ENCODE results near the gene DDX4. TPM values are rescaled to one million over a fixed set of nuclear protein-coding genes. Genes with fewer than 3 reads are reported as not detected.
"Not testable (repeated sequence)": the region's sequence is repeated elsewhere in the genome, so short reads cannot be mapped to it uniquely, and the experiment has no call there.

The DDX4 gene
- total and polyA plus RNA-seq, 8 donors, result 0.02 to 0.56 (median 0.11) TPM; not detected in 2

DNA sequence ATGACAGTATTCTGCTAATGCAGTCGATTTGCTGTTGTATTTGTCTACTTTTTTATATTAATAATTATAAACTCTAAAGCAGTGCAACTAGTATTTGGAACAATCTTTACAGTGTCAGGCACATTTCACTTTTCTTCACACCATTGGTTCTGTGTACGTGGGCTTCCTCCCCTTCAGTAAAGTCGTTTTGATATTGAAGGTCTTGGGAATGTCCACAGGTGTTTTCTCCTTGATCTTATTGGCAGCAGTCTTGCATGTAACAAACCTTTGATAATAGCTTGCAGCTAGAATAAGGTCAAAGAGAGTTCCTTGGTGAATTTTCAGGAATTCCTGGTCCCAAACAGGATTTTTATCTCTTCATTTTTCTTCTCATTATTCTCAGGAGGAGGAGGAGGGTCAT lies 12.2 kb downstream of the DDX4 start:
- H3K27me3 ChIP-seq, result no peaks in the 10 kb centered on the region
- no peak overlapping the region for H3K4me3 ChIP-seq
- intact Hi-C loops (cut with DNase I), result no loop called here
- no peaks in the 10 kb centered on the region for H3K9me3 ChIP-seq
- TF ChIP-seq, protein P1, sequence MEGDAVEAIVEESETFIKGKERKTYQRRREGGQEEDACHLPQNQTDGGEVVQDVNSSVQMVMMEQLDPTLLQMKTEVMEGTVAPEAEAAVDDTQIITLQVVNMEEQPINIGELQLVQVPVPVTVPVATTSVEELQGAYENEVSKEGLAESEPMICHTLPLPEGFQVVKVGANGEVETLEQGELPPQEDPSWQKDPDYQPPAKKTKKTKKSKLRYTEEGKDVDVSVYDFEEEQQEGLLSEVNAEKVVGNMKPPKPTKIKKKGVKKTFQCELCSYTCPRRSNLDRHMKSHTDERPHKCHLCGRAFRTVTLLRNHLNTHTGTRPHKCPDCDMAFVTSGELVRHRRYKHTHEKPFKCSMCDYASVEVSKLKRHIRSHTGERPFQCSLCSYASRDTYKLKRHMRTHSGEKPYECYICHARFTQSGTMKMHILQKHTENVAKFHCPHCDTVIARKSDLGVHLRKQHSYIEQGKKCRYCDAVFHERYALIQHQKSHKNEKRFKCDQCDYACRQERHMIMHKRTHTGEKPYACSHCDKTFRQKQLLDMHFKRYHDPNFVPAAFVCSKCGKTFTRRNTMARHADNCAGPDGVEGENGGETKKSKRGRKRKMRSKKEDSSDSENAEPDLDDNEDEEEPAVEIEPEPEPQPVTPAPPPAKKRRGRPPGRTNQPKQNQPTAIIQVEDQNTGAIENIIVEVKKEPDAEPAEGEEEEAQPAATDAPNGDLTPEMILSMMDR (IDR thresholded peaks at IDR 0.05), result no peak
- DNase-seq, result peak in 3 of 6 donors; percentile 25 to 54 (median 49)
- no peaks in the 10 kb centered on the region for H3K36me3 ChIP-seq
- ATAC-seq, result peak; percentile 93 to 98 (median 94)
- peak overlapping the region in 3 of 4 donors; percentile 33 to 59 (median 48) for H3K27ac ChIP-seq
- peaks cover 4 to 22% (median 16%) of the 10 kb centered on the region in 3 donors for H3K4me1 ChIP-seq
- 21 to 25% methylated on average over 3 of the region's 3 CpGs for WGBS, 2 donors
- FAIRE-seq, result no peak

DNA sequence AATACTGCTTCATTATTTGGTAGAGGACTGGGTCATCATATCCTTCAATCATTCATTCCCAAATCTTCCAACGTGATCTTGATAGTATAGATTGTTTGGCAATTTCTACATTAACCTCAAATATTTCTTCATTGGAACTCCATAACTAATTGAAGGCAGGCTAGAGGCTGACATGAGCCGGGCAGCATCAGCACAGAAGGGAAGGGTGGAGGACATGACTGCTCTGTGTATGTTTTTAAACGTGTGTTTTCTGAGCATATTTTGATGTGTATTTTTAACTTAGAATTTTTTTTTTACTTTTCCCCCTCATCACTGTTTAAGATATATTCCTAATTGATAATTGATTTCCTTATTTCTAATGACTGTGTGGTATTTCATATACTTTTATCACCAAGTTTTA lies 12.6 kb downstream of the DDX4 start:
- FAIRE-seq, result no peak
- Histone ChIP-seq H3K27me3 (no peaks in the 10 kb centered on the region), H3K4me1 (peaks cover 4 to 22% (median 16%) of the 10 kb centered on the region in 3 donors), H3K27ac (peak overlapping the region in 1 of 4 donors; percentile 31), H3K4me3 (no peak overlapping the region), H3K9me3 (no peaks in the 10 kb centered on the region), H3K36me3 (no peaks in the 10 kb centered on the region)
- intact Hi-C loops (cut with DNase I), result no loop called here
- WGBS, 2 donors, result 23 to 29% methylated on average over 3 of the region's 3 CpGs
- ATAC-seq, result peak in 3 of 4 donors; percentile 52 to 61 (median 57)
- DNase-seq, result no peak
- TF ChIP-seq, protein P1 (IDR thresholded peaks at IDR 0.05), result no peak

DNA sequence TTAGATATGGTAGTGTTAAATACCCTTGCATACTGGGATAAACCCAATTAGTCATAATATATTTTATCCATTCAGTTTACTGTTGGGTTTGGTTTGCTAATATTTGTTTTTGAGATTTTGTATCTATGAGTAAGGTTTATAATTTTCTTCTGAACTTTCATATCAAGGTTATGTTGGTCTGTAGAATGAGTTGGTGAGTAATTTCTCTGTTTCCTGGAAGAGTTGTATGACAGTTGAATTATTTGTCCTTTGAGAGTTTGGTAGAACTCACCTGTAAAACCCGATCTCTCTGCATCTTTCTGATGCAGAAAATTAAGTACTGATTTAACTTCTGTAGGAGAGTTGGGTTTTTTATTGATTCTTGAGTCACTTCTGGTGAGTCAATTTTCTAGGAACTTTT lies 20.4 kb downstream of the DDX4 start:
- Histone ChIP-seq H3K4me1 (peaks cover 4 to 10% (median 4%) of the 10 kb centered on the region in 3 donors), H3K27me3 (no peaks in the 10 kb centered on the region), H3K9me3 (no peaks in the 10 kb centered on the region), H3K27ac (peak overlapping the region in 3 of 4 donors; percentile 32 to 77 (median 36)), H3K4me3 (no peak overlapping the region), H3K36me3 (no peaks in the 10 kb centered on the region)
- DNase-seq (no peak), ATAC-seq (peak; percentile 82 to 94 (median 90)), FAIRE-seq (no peak)
- 34 to 42% methylated on average over 1 of the region's 1 CpG for WGBS, 2 donors
- intact Hi-C loops (cut with DNase I), result no loop called here
- TF ChIP-seq, protein P1 (IDR thresholded peaks at IDR 0.05), result no peak

DNA sequence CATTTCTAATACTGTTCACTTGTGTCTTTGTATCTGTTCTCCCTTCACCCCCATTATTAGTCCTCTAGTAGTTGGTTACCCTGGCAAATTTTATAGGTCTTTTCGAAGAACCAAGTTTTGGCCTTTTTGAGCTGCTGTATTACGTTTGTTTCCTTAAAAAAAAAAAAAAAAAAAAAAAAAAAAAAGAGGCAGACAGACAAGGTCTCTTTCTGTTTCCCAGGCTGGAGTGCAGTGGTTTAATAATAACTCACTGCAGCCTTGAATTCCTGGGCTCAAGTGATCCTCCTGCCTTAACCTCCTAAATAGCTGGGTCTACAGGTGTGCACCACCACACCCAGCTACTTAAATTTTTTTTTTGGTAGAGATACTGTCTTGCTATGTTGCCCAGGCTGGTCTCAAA lies 20.9 kb downstream of the DDX4 start:
- Histone ChIP-seq H3K27ac (peak overlapping the region in 3 of 4 donors; percentile 32 to 77 (median 36)), H3K36me3 (no peaks in the 10 kb centered on the region)
- no peak for DNase-seq

DNA sequence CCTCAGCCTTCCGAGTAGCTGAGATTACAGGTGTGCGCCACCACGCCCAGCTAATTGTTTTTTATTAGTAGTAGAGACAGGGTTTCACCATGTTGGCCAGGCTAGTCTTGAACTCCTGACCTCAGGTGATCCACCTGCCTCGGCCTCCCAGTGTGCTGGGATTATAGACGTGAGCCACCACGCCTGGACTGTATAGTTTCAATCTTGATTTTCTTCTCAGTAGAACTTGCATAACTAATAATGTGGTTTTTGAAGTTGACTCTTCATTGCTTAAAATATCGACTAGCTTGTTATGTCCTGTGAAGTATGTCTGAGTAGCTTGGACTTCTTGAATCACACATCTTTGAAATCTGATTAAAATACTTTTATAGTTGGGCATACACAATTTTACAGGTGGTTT lies 23.9 kb downstream of the DDX4 start:
- 95 to 97% methylated on average over 7 of the region's 7 CpGs for WGBS, 2 donors
- H3K36me3 ChIP-seq; H3K9me3 ChIP-seq; H3K27ac ChIP-seq; H3K27me3 ChIP-seq; DNase-seq; ATAC-seq; intact Hi-C loops (cut with DNase I); H3K4me3 ChIP-seq; FAIRE-seq: not testable (repeated sequence)
- H3K4me1 ChIP-seq, result peaks cover 4 to 10% (median 4%) of the 10 kb centered on the region in 3 donors

More for the DNA sequence above, 20.9 kb downstream of the DDX4 start:
- intact Hi-C loops (cut with DNase I), result no loop called here
- FAIRE-seq (no peak), ATAC-seq (peak; percentile 57 to 79 (median 69))
- Histone ChIP-seq H3K4me1 (peaks cover 4 to 10% (median 4%) of the 10 kb centered on the region in 3 donors), H3K9me3 (no peaks in the 10 kb centered on the region), H3K4me3 (no peak overlapping the region), H3K27me3 (no peaks in the 10 kb centered on the region)
- TF ChIP-seq, protein P1 (IDR thresholded peaks at IDR 0.05), result no peak
- 40 to 55% methylated on average over 2 of the region's 2 CpGs for WGBS, 2 donors
